Measurements from ENCODE around the gene IMP3.

IMP3 gene

DNA sequence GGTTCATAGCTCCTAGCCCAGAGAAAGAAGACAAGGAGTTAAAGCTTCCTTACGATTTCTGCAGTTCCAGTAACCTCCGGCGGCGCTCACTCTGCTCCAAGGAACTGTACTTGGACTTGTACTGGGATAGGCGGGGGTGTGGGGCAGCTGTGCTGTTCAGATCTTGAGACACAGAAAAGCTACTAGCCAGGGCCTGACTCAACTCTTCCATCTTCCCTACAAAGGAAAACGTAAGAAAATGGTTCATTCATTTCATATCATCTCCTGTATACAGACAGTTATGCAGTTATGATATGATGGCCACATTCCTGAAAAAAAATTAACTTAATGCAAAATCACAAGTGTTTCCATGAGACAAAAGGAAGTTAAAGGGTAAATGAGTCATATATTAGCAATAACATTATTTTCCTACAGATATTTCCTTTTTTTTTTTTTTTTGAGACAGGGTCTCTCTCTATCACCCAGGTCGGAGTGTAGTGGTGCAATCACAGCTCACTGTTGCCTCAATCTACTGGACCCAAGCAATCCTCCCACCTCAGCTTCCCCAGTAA, 19.1 kb downstream of the IMP3 start:
- no peak overlapping the region for H3K27ac Mint-ChIP-seq
- H3K36me3 Mint-ChIP-seq, result peaks cover 37% of the 10 kb centered on the region

DNA sequence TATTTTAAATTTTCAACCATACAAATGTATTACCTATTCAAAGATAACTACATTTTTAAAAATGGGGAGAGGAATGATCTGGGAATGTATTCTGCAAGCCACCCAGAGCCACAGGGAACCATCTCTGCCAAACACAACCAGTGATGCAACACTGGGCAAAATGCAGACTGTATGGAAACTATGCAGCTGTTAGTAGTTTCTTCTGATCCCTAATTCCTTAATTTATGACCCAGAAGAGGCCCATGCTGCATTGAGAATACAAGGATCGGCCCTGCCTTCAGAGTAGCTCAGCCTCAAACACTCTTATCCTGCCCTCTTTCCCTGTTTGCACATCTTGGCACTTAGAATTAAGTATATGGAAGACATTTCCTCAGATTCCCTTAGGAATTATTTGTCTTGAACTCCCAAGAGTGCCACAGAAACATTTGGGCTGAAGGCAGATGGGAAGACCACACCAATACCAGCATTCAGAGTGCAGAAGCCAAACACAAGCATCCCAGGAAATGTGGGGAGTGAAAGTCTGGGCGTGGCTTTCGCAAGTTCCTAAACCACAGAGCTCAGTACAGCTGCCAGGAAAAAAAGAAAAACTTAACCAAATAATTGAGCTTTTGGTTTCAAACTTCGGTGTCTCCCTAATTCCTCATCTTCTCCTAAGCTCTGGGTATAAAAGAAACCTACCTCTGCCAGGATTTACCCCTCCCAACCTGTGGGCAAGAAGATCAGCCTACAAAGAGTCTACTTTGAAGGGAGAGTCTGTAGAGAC, 19.8 kb downstream of the IMP3 start:
- Mint-ChIP-seq H3K27ac (no peak overlapping the region), H3K4me3 (no peak overlapping the region), H3K27me3 (no peaks in the 10 kb centered on the region), H3K4me1 (peaks cover 18% of the 10 kb centered on the region), H3K9me3 (no peaks in the 10 kb centered on the region), H3K36me3 (peaks cover 44% of the 10 kb centered on the region)
- no peak for ATAC-seq

More for the DNA sequence above, 19.1 kb downstream of the IMP3 start:
- Mint-ChIP-seq H3K4me3 (no peak overlapping the region), H3K9me3 (no peaks in the 10 kb centered on the region), H3K4me1 (peaks cover 21% of the 10 kb centered on the region), H3K27me3 (no peaks in the 10 kb centered on the region)
- ATAC-seq, result no peak

- H3K4me1 Mint-ChIP-seq, result peaks cover 11% of the 10 kb centered on the region
- H3K27me3 Mint-ChIP-seq, result no peaks in the 10 kb centered on the region
- no peak overlapping the region for H3K27ac Mint-ChIP-seq
- no peaks in the 10 kb centered on the region for H3K9me3 Mint-ChIP-seq
- no peak overlapping the region for H3K4me3 Mint-ChIP-seq
- ATAC-seq, result no peak
- peaks cover 74% of the 10 kb centered on the region for H3K36me3 Mint-ChIP-seq
These were observed 23.3 kb downstream of the IMP3 start for GRCh38 chr15:75616766-75617165.

DNA sequence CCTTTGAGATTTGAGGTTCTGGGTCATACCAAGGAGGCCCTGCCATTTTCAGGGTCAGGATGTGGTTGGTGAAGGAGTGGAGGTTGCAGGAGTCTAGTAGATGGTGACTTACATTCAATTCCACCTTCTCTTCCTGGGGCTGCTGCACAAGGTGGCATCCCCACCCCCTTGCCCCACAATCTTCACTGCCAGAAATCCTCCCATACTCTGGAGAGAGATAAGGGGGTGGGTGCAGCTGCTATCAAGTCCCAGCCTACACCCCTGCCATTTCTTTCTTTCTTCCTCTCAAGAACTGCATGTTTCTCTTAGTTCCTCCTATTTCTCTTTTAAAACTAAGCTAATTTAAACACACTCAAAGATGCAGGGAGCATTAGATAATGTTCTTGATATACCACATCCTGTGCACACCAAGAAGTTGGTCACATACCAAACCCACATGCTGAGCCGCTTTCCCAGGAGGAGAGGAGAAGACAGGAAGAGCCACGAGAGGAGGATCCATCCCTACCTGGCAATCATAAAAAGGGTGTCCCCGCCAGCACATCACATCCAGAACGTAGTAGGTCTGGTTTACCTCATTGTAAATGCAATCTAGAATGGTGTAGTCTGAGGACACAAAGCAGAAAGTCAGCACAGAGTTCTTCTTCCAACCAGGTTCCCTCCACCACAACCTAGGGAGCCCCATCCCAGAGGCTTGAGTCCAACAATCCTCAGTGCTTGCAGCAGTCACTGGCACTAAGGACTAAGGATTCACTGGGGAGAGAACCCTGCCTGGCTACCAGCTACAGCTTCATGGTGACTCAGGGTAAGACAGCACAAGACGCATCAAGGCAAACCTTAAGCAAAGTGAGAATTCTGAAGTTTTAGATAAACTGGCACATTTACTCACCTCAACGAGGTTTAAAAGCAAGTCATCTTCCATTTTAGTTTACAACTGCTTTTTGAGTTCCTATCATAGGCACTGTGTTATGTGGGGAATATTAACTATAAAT, 33.0 kb downstream of the IMP3 start:
- Mint-ChIP-seq H3K36me3 (peaks cover 59% of the 10 kb centered on the region), H3K9me3 (no peaks in the 10 kb centered on the region), H3K4me3 (no peak overlapping the region), H3K4me1 (no peaks in the 10 kb centered on the region), H3K27me3 (no peaks in the 10 kb centered on the region), H3K27ac (no peak overlapping the region)
- no peak for ATAC-seq

GRCh38 chr15:75606026-75606425, 34.0 kb downstream of the IMP3 start:
- Mint-ChIP-seq H3K9me3 (no peaks in the 10 kb centered on the region), H3K4me3 (no peak overlapping the region), H3K27me3 (no peaks in the 10 kb centered on the region), H3K4me1 (no peaks in the 10 kb centered on the region), H3K27ac (no peak overlapping the region), H3K36me3 (peaks cover 59% of the 10 kb centered on the region)
- no peak for ATAC-seq

- H3K36me3 Mint-ChIP-seq, result peaks cover 50% of the 10 kb centered on the region
- no peak overlapping the region for H3K27ac Mint-ChIP-seq
- H3K4me3 Mint-ChIP-seq, result no peak overlapping the region
- no peak for ATAC-seq
- H3K4me1 Mint-ChIP-seq, result no peaks in the 10 kb centered on the region
- H3K9me3 Mint-ChIP-seq, result no peaks in the 10 kb centered on the region
- H3K27me3 Mint-ChIP-seq, result no peaks in the 10 kb centered on the region
These were observed 40.6 kb downstream of the IMP3 start for GRCh38 chr15:75599401-75599800.

DNA sequence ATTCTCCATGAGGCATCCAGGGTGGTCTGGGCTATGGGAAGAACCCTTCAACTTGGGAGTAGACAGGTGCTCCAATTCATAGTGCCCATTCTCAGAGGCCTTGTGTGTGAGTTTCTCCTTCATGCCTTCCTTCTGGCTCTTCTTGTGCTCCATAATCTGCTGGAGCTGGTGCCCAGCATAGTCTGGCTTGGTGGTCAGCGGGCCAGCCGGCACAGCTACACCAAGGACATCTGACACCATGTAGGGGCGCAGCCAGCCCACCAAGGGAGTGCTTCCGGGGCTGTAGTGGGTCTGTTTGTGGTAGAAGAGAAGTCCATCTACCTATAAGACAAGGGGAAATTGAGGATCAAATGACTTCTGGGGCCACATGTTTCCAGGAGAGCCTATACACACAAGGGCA, 41.7 kb downstream of the IMP3 start:
- peaks cover 53% of the 10 kb centered on the region for H3K36me3 Mint-ChIP-seq
- H3K27me3 Mint-ChIP-seq, result no peaks in the 10 kb centered on the region
- ATAC-seq, result no peak
- no peak overlapping the region for H3K4me3 Mint-ChIP-seq
- no peaks in the 10 kb centered on the region for H3K4me1 Mint-ChIP-seq
- H3K9me3 Mint-ChIP-seq, result no peaks in the 10 kb centered on the region
- no peak overlapping the region for H3K27ac Mint-ChIP-seq

DNA sequence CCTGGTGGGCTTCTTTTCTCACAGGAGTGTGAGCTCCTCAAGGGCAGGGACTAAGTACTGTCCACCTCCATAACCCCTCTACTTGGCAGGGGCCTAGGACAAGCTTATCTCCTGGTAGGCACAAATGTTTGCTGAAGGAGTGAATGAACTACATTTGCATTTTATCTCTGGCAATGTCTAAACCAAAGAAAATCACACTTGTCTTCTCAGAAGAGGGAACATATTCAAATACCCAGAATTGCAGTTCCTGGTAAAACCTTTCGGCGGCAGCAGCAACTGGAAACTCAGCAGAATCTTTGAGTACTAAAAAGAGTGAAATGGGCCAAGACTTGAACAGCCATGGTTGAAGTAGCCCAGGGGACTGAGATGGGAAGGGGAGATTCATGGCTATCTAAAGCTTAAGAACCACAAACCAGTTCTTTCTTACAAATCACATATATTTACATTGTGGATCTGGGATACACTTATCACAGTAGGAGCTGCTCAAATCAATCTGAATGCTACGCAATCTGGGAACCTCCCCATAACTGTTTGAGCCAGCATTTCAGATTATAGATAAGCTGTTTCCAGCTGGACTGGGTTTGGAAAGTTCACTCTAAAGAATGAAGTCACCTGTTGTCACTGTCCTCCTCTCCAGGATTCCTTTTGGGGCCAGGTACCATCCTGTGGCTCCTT, 42.2 kb downstream of the IMP3 start:
- peaks cover 53% of the 10 kb centered on the region for H3K36me3 Mint-ChIP-seq
- H3K27me3 Mint-ChIP-seq, result no peaks in the 10 kb centered on the region
- H3K27ac Mint-ChIP-seq, result no peak overlapping the region
- no peak overlapping the region for H3K4me3 Mint-ChIP-seq
- H3K4me1 Mint-ChIP-seq, result no peaks in the 10 kb centered on the region
- no peak for ATAC-seq
- H3K9me3 Mint-ChIP-seq, result no peaks in the 10 kb centered on the region

GRCh38 chr15:75596703-75597345, 43.2 kb downstream of the IMP3 start:
- Mint-ChIP-seq H3K4me1 (no peaks in the 10 kb centered on the region), H3K27me3 (no peaks in the 10 kb centered on the region), H3K27ac (no peak overlapping the region), H3K36me3 (peaks cover 57% of the 10 kb centered on the region), H3K4me3 (no peak overlapping the region), H3K9me3 (no peaks in the 10 kb centered on the region)
- ATAC-seq, result no peak

GRCh38 chr15:75594276-75594675, 45.7 kb downstream of the IMP3 start:
- Mint-ChIP-seq H3K27ac (no peak overlapping the region), H3K9me3 (no peaks in the 10 kb centered on the region), H3K36me3 (peaks cover 55% of the 10 kb centered on the region), H3K27me3 (no peaks in the 10 kb centered on the region), H3K4me3 (no peak overlapping the region), H3K4me1 (no peaks in the 10 kb centered on the region)
- ATAC-seq, result no peak

- H3K27ac Mint-ChIP-seq, result no peak overlapping the region
- H3K36me3 Mint-ChIP-seq, result peaks cover 51% of the 10 kb centered on the region
- H3K27me3 Mint-ChIP-seq, result no peaks in the 10 kb centered on the region
These were observed 48.2 kb downstream of the IMP3 start for GRCh38 chr15:75591655-75592364.

DNA sequence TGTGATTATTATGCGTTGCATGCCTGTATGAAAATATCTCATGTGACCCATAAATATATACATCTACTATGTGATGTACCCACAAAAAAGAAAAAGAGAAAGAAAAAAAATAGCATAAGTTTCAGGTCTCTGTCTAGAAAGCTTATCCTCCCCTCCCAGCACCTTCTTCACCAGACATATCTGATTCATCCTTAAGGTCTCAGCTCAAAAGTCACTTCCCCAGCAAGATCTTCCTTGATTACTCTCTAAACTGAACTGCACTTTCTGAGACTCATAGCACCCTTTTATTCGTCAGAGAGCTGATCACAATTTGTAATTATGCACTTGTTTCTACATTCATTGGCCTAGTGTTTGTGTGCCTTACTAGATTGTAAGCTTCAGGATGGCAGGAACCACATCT, 49.8 kb downstream of the IMP3 start:
- Mint-ChIP-seq H3K4me1 (no peaks in the 10 kb centered on the region), H3K4me3 (no peak overlapping the region), H3K9me3 (no peaks in the 10 kb centered on the region), H3K27me3 (no peaks in the 10 kb centered on the region), H3K36me3 (peaks cover 42% of the 10 kb centered on the region), H3K27ac (no peak overlapping the region)
- no peak for ATAC-seq

More at GRCh38 chr15:75591655-75592364, 48.2 kb downstream of the IMP3 start:
- Mint-ChIP-seq H3K4me1 (no peaks in the 10 kb centered on the region), H3K4me3 (no peak overlapping the region), H3K9me3 (no peaks in the 10 kb centered on the region)
- ATAC-seq, result no peak
